Measurements from ENCODE around the gene FBXL4. TPM values are rescaled to one million over a fixed set of nuclear protein-coding genes. Genes with fewer than 3 reads are reported as not detected.

The FBXL4 gene
- total and polyA plus RNA-seq, 3 donors from 2014 or later, result 7.9 to 17.8 (median 14.0) TPM

- TF ChIP-seq, protein P1, sequence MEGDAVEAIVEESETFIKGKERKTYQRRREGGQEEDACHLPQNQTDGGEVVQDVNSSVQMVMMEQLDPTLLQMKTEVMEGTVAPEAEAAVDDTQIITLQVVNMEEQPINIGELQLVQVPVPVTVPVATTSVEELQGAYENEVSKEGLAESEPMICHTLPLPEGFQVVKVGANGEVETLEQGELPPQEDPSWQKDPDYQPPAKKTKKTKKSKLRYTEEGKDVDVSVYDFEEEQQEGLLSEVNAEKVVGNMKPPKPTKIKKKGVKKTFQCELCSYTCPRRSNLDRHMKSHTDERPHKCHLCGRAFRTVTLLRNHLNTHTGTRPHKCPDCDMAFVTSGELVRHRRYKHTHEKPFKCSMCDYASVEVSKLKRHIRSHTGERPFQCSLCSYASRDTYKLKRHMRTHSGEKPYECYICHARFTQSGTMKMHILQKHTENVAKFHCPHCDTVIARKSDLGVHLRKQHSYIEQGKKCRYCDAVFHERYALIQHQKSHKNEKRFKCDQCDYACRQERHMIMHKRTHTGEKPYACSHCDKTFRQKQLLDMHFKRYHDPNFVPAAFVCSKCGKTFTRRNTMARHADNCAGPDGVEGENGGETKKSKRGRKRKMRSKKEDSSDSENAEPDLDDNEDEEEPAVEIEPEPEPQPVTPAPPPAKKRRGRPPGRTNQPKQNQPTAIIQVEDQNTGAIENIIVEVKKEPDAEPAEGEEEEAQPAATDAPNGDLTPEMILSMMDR (IDR thresholded peaks at IDR 0.05), result no peak
- TF ChIP-seq POLR2A (IDR thresholded peaks at IDR 0.05), result no peak
- H3K4me1 ChIP-seq, result no peaks in the 10 kb centered on the region
- H3K27ac ChIP-seq, result no peak overlapping the region
- DNase-seq, result no peak
- H3K4me3 ChIP-seq, result no peak overlapping the region
- intact Hi-C loops (cut with DNase I; ENCODE audit: low total_unique reads), result no loop called here
- no peaks in the 10 kb centered on the region for H3K27me3 ChIP-seq
- H3K36me3 ChIP-seq (ENCODE audit: low read depth, missing control alignments), result no peaks in the 10 kb centered on the region
- H3K9me3 ChIP-seq, result no peaks in the 10 kb centered on the region
- 88 to 96% methylated on average over 3 of the region's 3 CpGs for WGBS, 2 donors
These were observed 62.4 kb downstream of the FBXL4 start for GRCh38 chr6:98885330-98885729.

- Histone ChIP-seq H3K4me3 (no peak overlapping the region), H3K27ac (no peak overlapping the region), H3K4me1 (no peaks in the 10 kb centered on the region), H3K27me3 (no peaks in the 10 kb centered on the region), H3K9me3 (no peaks in the 10 kb centered on the region), H3K36me3 (ENCODE audit: low read depth, missing control alignments) (no peaks in the 10 kb centered on the region)
- TF ChIP-seq, protein P1 (IDR thresholded peaks at IDR 0.05), result no peak
- no peak for TF ChIP-seq POLR2A (IDR thresholded peaks at IDR 0.05)
- intact Hi-C loops (cut with DNase I; ENCODE audit: low total_unique reads), result no loop called here
- DNase-seq, result no peak
These were observed 67.3 kb downstream of the FBXL4 start for GRCh38 chr6:98880486-98880885.

GRCh38 chr6:98877250-98877649 lies 70.5 kb downstream of the FBXL4 start:
- H3K27ac ChIP-seq, result no peak overlapping the region
- DNase-seq, result no peak
- H3K4me3 ChIP-seq, result no peak overlapping the region
- 0% methylated on average over 1 of the region's 1 CpG for WGBS, 2 donors
- H3K36me3 ChIP-seq (ENCODE audit: low read depth, missing control alignments), result no peaks in the 10 kb centered on the region
- no peaks in the 10 kb centered on the region for H3K9me3 ChIP-seq
- no peaks in the 10 kb centered on the region for H3K4me1 ChIP-seq
- TF ChIP-seq, protein P1 (IDR thresholded peaks at IDR 0.05), result no peak
- no peak for TF ChIP-seq POLR2A (IDR thresholded peaks at IDR 0.05)
- intact Hi-C loops (cut with DNase I; ENCODE audit: low total_unique reads), result no loop called here
- H3K27me3 ChIP-seq, result no peaks in the 10 kb centered on the region

DNA sequence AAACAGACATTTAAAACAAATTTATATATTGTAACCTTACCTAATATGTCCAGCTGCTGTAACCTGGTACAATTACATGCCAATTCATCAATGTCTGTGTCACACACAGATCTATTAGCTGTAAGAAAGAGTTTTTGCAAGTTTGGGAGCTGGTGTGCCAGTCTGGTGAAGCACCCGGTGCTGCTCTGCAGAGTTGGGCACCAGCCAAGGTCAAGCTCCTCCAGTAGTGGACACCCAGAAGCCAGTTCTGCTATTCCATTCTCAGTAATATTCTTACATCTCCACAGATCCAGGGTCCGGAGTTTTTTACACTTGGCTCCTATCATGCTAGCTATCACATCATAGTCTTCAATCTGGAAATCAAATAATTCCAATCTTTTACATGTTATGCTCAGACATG lies 72.4 kb downstream of the FBXL4 start:
- 48 to 67% methylated on average over 2 of the region's 2 CpGs for WGBS, 2 donors
- H3K9me3 ChIP-seq, result no peaks in the 10 kb centered on the region
- no peaks in the 10 kb centered on the region for H3K27me3 ChIP-seq
- no peak overlapping the region for H3K4me3 ChIP-seq
- no peaks in the 10 kb centered on the region for H3K4me1 ChIP-seq
- H3K36me3 ChIP-seq (ENCODE audit: low read depth, missing control alignments), result no peaks in the 10 kb centered on the region
- intact Hi-C loops (cut with DNase I; ENCODE audit: low total_unique reads), result no loop called here
- no peak overlapping the region for H3K27ac ChIP-seq
- TF ChIP-seq, protein P1 (IDR thresholded peaks at IDR 0.05), result no peak
- no peak for TF ChIP-seq POLR2A (IDR thresholded peaks at IDR 0.05)
- peak; percentile 76 for DNase-seq

GRCh38 chr6:98871821-98872220 lies 75.9 kb downstream of the FBXL4 start:
- Histone ChIP-seq H3K27me3 (no peaks in the 10 kb centered on the region), H3K9me3 (no peaks in the 10 kb centered on the region), H3K27ac (no peak overlapping the region), H3K4me1 (no peaks in the 10 kb centered on the region), H3K4me3 (no peak overlapping the region), H3K36me3 (ENCODE audit: low read depth, missing control alignments) (no peaks in the 10 kb centered on the region)
- intact Hi-C loops (cut with DNase I; ENCODE audit: low total_unique reads), result no loop called here
- TF ChIP-seq, protein P1 (IDR thresholded peaks at IDR 0.05), result no peak
- TF ChIP-seq POLR2A (IDR thresholded peaks at IDR 0.05), result no peak
- 74 to 86% methylated on average over 3 of the region's 3 CpGs for WGBS, 2 donors
- no peak for DNase-seq

Data from testis (tissue), 3 donors.